Liver (tissue), 9 donors: ENCODE measurements around the gene SOX6. TPM values are rescaled to one million over a fixed set of nuclear protein-coding genes. Genes with fewer than 3 reads are reported as not detected.

Experiments used
- DNase-seq: peaks from one replicate; pipeline ENCODE4 v3.0.0-alpha.2; 2017; ENCODE audit warnings: low spot score
- H3K27ac ChIP-seq, 2 donors: one replicate each; pipeline ENCODE4 v1.7.0; 2013; ENCODE audit warnings: inconsistent platforms in 2 of 2, low read length in 2 of 2, control low read depth in 1 of 2, low read depth in 1 of 2, mild to moderate bottlenecking in 1 of 2
- H3K27me3 ChIP-seq, 4 donors: one replicate each; pipeline versions ENCODE4 v1.6.1 to v1.7.0; 2013; ENCODE audit warnings: low read length in 3 of 4, inconsistent platforms in 1 of 4, mild to moderate bottlenecking in 1 of 4, moderate library complexity in 1 of 4; ENCODE audit not compliant: control insufficient read depth in 4 of 4, insufficient read depth in 4 of 4
- H3K36me3 ChIP-seq, 4 donors: one replicate each; pipeline versions ENCODE4 v1.6.1 to v1.7.0; 2013; ENCODE audit warnings: low read length in 3 of 4, mild to moderate bottlenecking in 3 of 4, low read depth in 1 of 4, moderate library complexity in 1 of 4; ENCODE audit not compliant: control insufficient read depth in 4 of 4, insufficient read depth in 3 of 4
- H3K4me1 ChIP-seq, 4 donors: one replicate each; pipeline versions ENCODE4 v1.6.1 to v1.7.0; 2013; ENCODE audit warnings: low read length in 3 of 4, mild to moderate bottlenecking in 3 of 4, moderate library complexity in 1 of 4; ENCODE audit not compliant: control insufficient read depth in 4 of 4, insufficient read depth in 4 of 4
- H3K4me3 ChIP-seq, 3 donors: one replicate each; pipeline versions ENCODE4 v1.6.1 to v1.7.0; 2013; ENCODE audit warnings: low read length in 3 of 3, control low read depth in 1 of 3, low read depth in 1 of 3, mild to moderate bottlenecking in 1 of 3
- H3K9ac ChIP-seq, 2 donors: one replicate each; pipeline ENCODE4 v1.7.0; 2013; ENCODE audit warnings: low read length in 2 of 2, mild to moderate bottlenecking in 2 of 2, moderate library complexity in 2 of 2, control low read depth in 1 of 2, low read depth in 1 of 2
- H3K9me3 ChIP-seq, 4 donors: one replicate each; pipeline versions ENCODE4 v1.6.1 to v1.7.0; 2013; ENCODE audit warnings: low read length in 3 of 4; ENCODE audit not compliant: control insufficient read depth in 4 of 4
- ATF3 ChIP-seq: IDR thresholded peaks from 2 replicates; pipeline ENCODE4 v1.6.1; 2016; ENCODE audit warnings: antibody characterized with exemption
- CTCF ChIP-seq: fragments of 150-350 bp; IDR thresholded peaks from 2 replicates; pipeline ENCODE4 v1.5.1; 2017; ENCODE audit warnings: improper control_type of control experiment, low read depth, low read length; ENCODE audit not compliant: missing input control
- FOXA1 ChIP-seq: IDR thresholded peaks from 2 replicates; pipeline ENCODE4 v1.6.1; 2016; ENCODE audit warnings: antibody characterized with exemption
- FOXA2 ChIP-seq: IDR thresholded peaks from 2 replicates; pipeline ENCODE4 v1.6.1; 2016; ENCODE audit warnings: antibody characterized with exemption
- GABPA ChIP-seq, 2 donors: IDR thresholded peaks in 1 of 2; conservative IDR thresholded peaks in 1 of 2; 2 replicates each; pipeline ENCODE4 v1.6.1; 2016; ENCODE audit warnings: antibody characterized with exemption in 2 of 2, mild to moderate bottlenecking in 1 of 2, moderate library complexity in 1 of 2
- HNF4G ChIP-seq: IDR thresholded peaks from 2 replicates; pipeline ENCODE4 v1.6.1; 2016; ENCODE audit warnings: antibody characterized with exemption
- JUND ChIP-seq, 2 donors: IDR thresholded peaks; 2 replicates each; pipeline ENCODE4 v1.6.1; 2016; ENCODE audit warnings: antibody characterized with exemption in 2 of 2
- MAX ChIP-seq: IDR thresholded peaks from 2 replicates; pipeline ENCODE4 v1.6.1; 2016; ENCODE audit warnings: antibody characterized with exemption
- NR2F2 ChIP-seq: IDR thresholded peaks from 2 replicates; pipeline ENCODE4 v1.6.1; 2016; ENCODE audit warnings: antibody characterized with exemption
- RAD21 ChIP-seq, 2 donors: IDR thresholded peaks; 2 replicates each; pipeline ENCODE4 v1.6.1; 2016; ENCODE audit warnings: antibody characterized with exemption in 2 of 2, mild to moderate bottlenecking in 2 of 2
- REST ChIP-seq: IDR thresholded peaks from 2 replicates; pipeline ENCODE4 v1.6.1; 2016; ENCODE audit warnings: antibody characterized with exemption, mild to moderate bottlenecking
- RXRA ChIP-seq, 2 donors: IDR thresholded peaks; 2 replicates each; pipeline ENCODE4 v1.6.1; 2017 to 2018; ENCODE audit warnings: antibody characterized with exemption in 2 of 2, mild to moderate bottlenecking in 1 of 2
- SP1 ChIP-seq: IDR thresholded peaks from 2 replicates; pipeline ENCODE4 v1.6.1; 2018; ENCODE audit warnings: antibody characterized with exemption, mild to moderate bottlenecking
- YY1 ChIP-seq: IDR thresholded peaks from 2 replicates; pipeline ENCODE4 v1.6.1; 2016; ENCODE audit warnings: antibody characterized with exemption, mild to moderate bottlenecking
- WGBS: extraction: QIAGEN DNeasy Blood & Tissue Kit; methylation state at CpG from one replicate; pipeline ENCODE4 v1.1.7; 2013; 5-methylcytosine and 5-hydroxymethylcytosine counted together
- polyA plus RNA-seq, 2 donors: library from polyadenylated mRNA; stranded (reverse) in 1 of 2; unstranded in 1 of 2; fragments of 200-250 nt in 1 of 2; fragments of >200 nt in 1 of 2; fragmentation: Nextera tagmentation in 1 of 2; extraction: Ambion mirVana in 1 of 2; gene quantifications; one replicate each; pipeline versions ENCODE4 v1.2.1 to v1.2.3, GENCODE V29; 2013 to 2015
- total RNA-seq, 2 donors: library from RNA; depleted of rRNA; stranded (reverse); fragments of >200 nt; gene quantifications; one replicate each; pipeline ENCODE4 v1.2.3, GENCODE V29; 2014
- donor health status: healthy.
- donor health status: healthy.
- donor health status: healthy.
- donor health status: healthy.
- donor health status: healthy.

SOX6 gene
- total and polyA plus RNA-seq, 4 donors = 2.4 to 111 (median 14.8) TPM

GRCh38 chr11:15981292-15981691, 375.1 kb downstream of the SOX6 start:
- TF ChIP-seq YY1 (no peak), NR2F2 (no peak), ATF3 (no peak), RAD21 (IDR thresholded peaks at IDR 0.05) (no peak)
- Histone ChIP-seq H3K4me3 (no peak overlapping the region), H3K4me1 (peaks cover 0 to 1% (median 0%) of the 10 kb centered on the region in 4 donors), H3K9ac (no peak overlapping the region), H3K9me3 (no peaks in the 10 kb centered on the region), H3K27ac (no peak overlapping the region), H3K36me3 (peaks cover 0 to 8% (median 0%) of the 10 kb centered on the region in 4 donors), H3K27me3 (no peaks in the 10 kb centered on the region)
- no peak for DNase-seq
- WGBS = 37% methylated on average over 1 of the region's 1 CpG

GRCh38 chr11:15977116-15977515, 379.2 kb downstream of the SOX6 start:
- Histone ChIP-seq H3K4me3 (no peak overlapping the region), H3K9me3 (no peaks in the 10 kb centered on the region), H3K27ac (no peak overlapping the region), H3K27me3 (no peaks in the 10 kb centered on the region), H3K4me1 (peaks cover 0 to 2% (median 0%) of the 10 kb centered on the region in 4 donors), H3K9ac (no peak overlapping the region), H3K36me3 (no peaks in the 10 kb centered on the region)
- 81% methylated on average over 4 of the region's 4 CpGs for WGBS
- DNase-seq = no peak
- TF ChIP-seq HNF4G (no peak), RXRA (IDR thresholded peaks at IDR 0.05) (no peak), FOXA2 (no peak), MAX (no peak), ATF3 (no peak), FOXA1 (no peak), SP1 (no peak), REST (no peak)

- Histone ChIP-seq H3K9ac (no peak overlapping the region), H3K4me3 (no peak overlapping the region), H3K9me3 (no peaks in the 10 kb centered on the region), H3K27ac (no peak overlapping the region), H3K36me3 (peaks cover 0 to 1% (median 0%) of the 10 kb centered on the region in 4 donors), H3K4me1 (peaks cover 0 to 1% (median 0%) of the 10 kb centered on the region in 4 donors), H3K27me3 (no peaks in the 10 kb centered on the region)
- TF ChIP-seq FOXA2 (no peak), CTCF (no peak), ATF3 (no peak), SP1 (no peak), RAD21 (IDR thresholded peaks at IDR 0.05) (no peak), FOXA1 (no peak), GABPA (IDR thresholded peaks at IDR 0.05 in 1 of 2, conservative IDR thresholded peaks at IDR 0.05 in 1 of 2) (no peak), JUND (IDR thresholded peaks at IDR 0.05) (no peak)
- 86% methylated on average over 7 of the region's 7 CpGs for WGBS
- no peak for DNase-seq
Observed at GRCh38 chr11:15976433-15977045, 379.8 kb downstream of the SOX6 start.
